Psoas muscle (tissue), 8 donors: ENCODE measurements around the gene PGRMC2. TPM values are rescaled to one million over a fixed set of nuclear protein-coding genes. Genes with fewer than 3 reads are reported as not detected.

Source experiments
- ATAC-seq, 4 donors: fragments of 200-7000 bp; cut with Tn5 transposase; one replicate each; pipeline ENCODE4 v1.9.1; 2020; ENCODE audit warnings: moderate library complexity in 3 of 4, mild to moderate bottlenecking in 2 of 4
- DNase-seq, 2 donors: peaks; one replicate each; pipeline ENCODE4 v3.0.0-alpha.2; 2020
- H3K27ac ChIP-seq: fragments of 200-600 bp; one replicate; pipeline ENCODE4 v1.8.0; 2022
- H3K27me3 ChIP-seq, 3 donors: fragments of 200-600 bp in 1 of 3; one replicate each; pipeline versions ENCODE4 v1.6.1 to v1.8.0; 2013 to 2022; ENCODE audit warnings: low read length in 2 of 3, mild to moderate bottlenecking in 2 of 3, moderate library complexity in 1 of 3; ENCODE audit not compliant: insufficient read depth in 3 of 3
- H3K36me3 ChIP-seq, 2 donors: fragments of 200-600 bp in 1 of 2; one replicate each; pipeline versions ENCODE4 v1.6.1 to v1.8.0; 2013 to 2022; ENCODE audit warnings: low read depth in 1 of 2, mild to moderate bottlenecking in 1 of 2, moderate library complexity in 1 of 2; ENCODE audit not compliant: insufficient read depth in 1 of 2
- H3K4me1 ChIP-seq: fragments of 200-600 bp; one replicate; pipeline ENCODE4 v1.8.0; 2022
- H3K4me3 ChIP-seq: fragments of 200-600 bp; one replicate; pipeline ENCODE4 v1.8.0; 2022; ENCODE audit warnings: mild to moderate bottlenecking
- H3K9me3 ChIP-seq: fragments of 200-600 bp; one replicate; pipeline ENCODE4 v1.8.0; 2022
- CTCF ChIP-seq: fragments of 200-600 bp; IDR thresholded peaks from one replicate; pipeline ENCODE4 v1.8.0; 2022; ENCODE audit warnings: antibody characterized with exemption
- whole genome bisulfite sequencing, 3 donors: extraction: QIAGEN DNeasy Blood & Tissue Kit; methylation state at CpG; one replicate each; pipeline versions ENCODE4 v1.1.6 to v1.1.7; 2013; 5-methylcytosine and 5-hydroxymethylcytosine counted together
- intact Hi-C, 2 donors: fragments of 100-400 bp; cut with DNase I; formaldehyde crosslinking; loops; one replicate each; pipeline versions ENCODE4 v1.11.0 to v1.14.2; 2022
- long read RNA-seq, 2 donors: library from polyadenylated mRNA; unstranded; transcript quantifications; one replicate each; pipeline ENCODE4 v2.0.0, GENCODE V29; 2021
- polyA plus RNA-seq, 3 donors: library from polyadenylated mRNA; stranded (reverse); fragments of 200-250 nt; gene quantifications; one replicate each; pipeline ENCODE4 v1.2.3, GENCODE V29; 2013
- total RNA-seq, 4 donors: library from RNA; stranded (reverse); fragmentation: NEBNext Ultra II Directional in 2 of 4; extraction: Animal tissue kit (Norgen Biotek cat#: 25700) in 2 of 4; gene quantifications; one replicate each; pipeline versions ENCODE4 v1.2.1 to v1.2.4, GENCODE V29; 2021 to 2023
- donor health status: healthy with polysubstance abuse.
- donor health status: DM: no; HTN: no; CAD: no; lungs with moderate emphysema.
- donor health status: Bipolar disorder and iron deficiency.
- donor health status: healthy.
- donor health status: DM: yes; HTN: yes; CAD: no.
- donor health status: DM: no; HTN: no; CAD: no.
- donor health status: DM: no; HTN: no; CAD: no.
- donor health status: DM: yes; HTN: yes; CAD: no.

PGRMC2 gene, protein sequence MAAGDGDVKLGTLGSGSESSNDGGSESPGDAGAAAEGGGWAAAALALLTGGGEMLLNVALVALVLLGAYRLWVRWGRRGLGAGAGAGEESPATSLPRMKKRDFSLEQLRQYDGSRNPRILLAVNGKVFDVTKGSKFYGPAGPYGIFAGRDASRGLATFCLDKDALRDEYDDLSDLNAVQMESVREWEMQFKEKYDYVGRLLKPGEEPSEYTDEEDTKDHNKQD
- total RNA-seq = 10 to 100 TPM; 27.7 to 43.2 (median 34.8) TPM
- 10 to 100 TPM; 21.9 to 42.9 (median 25.7) TPM for polyA plus RNA-seq
- long read RNA-seq, donor 1, transcript PGRMC2-208 (3 exons, 3,783 nt) = major isoform, 9 of 13 reads
- long read RNA-seq, donor 1, partial matches to known transcripts = 0 of 13 reads
- long read RNA-seq, donor 1, other reads (novel, unspliced or antisense) = 4 of 13 reads
- long read RNA-seq, donor 2, transcript PGRMC2-208 (3 exons, 3,783 nt) = major isoform, 14 of 16 reads
- long read RNA-seq, donor 2, partial matches to known transcripts = 0 of 16 reads
- long read RNA-seq, donor 2, other reads (novel, unspliced or antisense) = 2 of 16 reads

DNA sequence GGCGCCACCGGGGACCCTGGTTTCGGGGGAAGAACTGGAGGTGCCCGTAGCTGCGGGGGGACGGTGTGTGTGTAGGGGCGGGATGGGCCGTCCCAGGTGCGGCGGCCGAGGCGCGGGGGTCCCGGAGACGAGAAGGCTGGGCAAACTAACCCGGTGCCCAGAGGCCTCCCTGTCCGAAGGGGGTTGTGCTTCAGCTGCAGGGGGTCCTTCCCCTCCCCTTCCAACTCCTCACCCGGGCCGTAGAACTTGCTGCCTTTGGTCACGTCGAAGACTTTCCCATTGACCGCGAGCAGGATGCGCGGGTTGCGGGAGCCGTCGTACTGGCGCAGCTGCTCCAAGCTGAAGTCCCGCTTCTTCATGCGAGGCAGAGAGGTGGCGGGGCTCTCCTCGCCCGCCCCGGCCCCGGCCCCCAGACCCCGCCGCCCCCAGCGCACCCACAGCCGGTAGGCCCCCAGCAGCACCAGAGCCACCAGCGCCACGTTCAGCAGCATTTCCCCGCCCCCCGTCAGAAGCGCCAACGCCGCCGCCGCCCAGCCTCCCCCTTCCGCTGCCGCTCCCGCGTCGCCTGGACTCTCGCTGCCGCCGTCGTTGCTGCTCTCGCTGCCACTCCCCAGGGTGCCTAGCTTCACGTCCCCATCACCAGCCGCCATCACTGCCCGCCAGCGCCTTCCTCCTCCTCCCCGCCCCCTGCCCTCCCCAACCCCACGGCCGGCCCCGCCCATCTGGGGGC is at the start of gene PGRMC2:
PGRMC2 (minus strand) TSS at position 673 of the 730 bp plus-strand sequence; CDS start at position 650, 23 bp downstream.
- intact Hi-C loops = loop anchor here in 1 of 2 donors (5.0 to 10.0 kb wide), 4 partner anchors 105 to 805 kb away; partner anchors contain the start of gene SCLT1
- Histone ChIP-seq H3K9me3 (no peaks in the 10 kb centered on the region), H3K36me3 (no peaks in the 10 kb centered on the region), H3K27me3 (no peaks in the 10 kb centered on the region), H3K4me3 (peak within 1 kb of the TSS; percentile 87), H3K4me1 (peaks cover 31% of the 10 kb centered on the region), H3K27ac (peak within 1 kb of the TSS; percentile 95)
- no peak for TF ChIP-seq CTCF
- 0% methylated on average over 23 to 67 of the region's 67 CpGs for WGBS, 3 donors
- DNase-seq = no peak
- ATAC-seq = peak in 2 of 4 donors; percentile 1 to 2

- no peak overlapping the region for H3K27ac ChIP-seq
- no peak for TF ChIP-seq CTCF
- H3K9me3 ChIP-seq = no peaks in the 10 kb centered on the region
- intact Hi-C loops = no loop called here
- no peak overlapping the region for H3K4me3 ChIP-seq
- 91 to 92% (median 91%) methylated on average over 3 of the region's 3 CpGs for WGBS, 3 donors
- H3K27me3 ChIP-seq = no peaks in the 10 kb centered on the region
- ATAC-seq (no peak), DNase-seq (no peak)
- H3K4me1 ChIP-seq = no peaks in the 10 kb centered on the region
- no peaks in the 10 kb centered on the region for H3K36me3 ChIP-seq
These were observed 47.9 kb upstream of the PGRMC2 start for GRCh38 chr4:128335541-128335940.

DNA sequence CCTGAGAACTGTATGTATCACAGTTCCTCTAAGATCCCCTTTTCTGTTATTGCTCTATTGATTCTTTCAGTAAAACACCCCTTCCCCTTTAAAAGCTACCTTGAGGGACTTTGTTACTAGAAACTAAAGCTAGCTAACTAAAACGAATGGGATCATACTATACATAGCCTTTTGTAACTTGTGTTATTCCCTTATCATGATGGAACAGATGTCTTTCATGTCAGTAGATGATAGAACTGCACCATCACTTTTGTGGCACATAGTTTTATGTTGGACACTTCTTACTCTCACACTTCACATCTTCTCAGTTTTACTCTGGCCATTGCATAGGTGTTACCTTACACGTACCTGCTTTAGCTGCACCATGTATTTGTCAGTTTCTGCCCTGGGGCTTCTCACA is 46.6 kb upstream of the PGRMC2 start:
- Histone ChIP-seq H3K27me3 (no peaks in the 10 kb centered on the region), H3K27ac (no peak overlapping the region), H3K9me3 (no peaks in the 10 kb centered on the region), H3K36me3 (no peaks in the 10 kb centered on the region), H3K4me1 (no peaks in the 10 kb centered on the region), H3K4me3 (no peak overlapping the region)
- DNase-seq = no peak
- no peak for TF ChIP-seq CTCF
- intact Hi-C loops = no loop called here
- WGBS, 3 donors = 75 to 81% (median 76%) methylated on average over 2 of the region's 2 CpGs
- ATAC-seq = no peak

GRCh38 chr4:128333309-128334018 is 45.9 kb upstream of the PGRMC2 start:
- DNase-seq (no peak), ATAC-seq (no peak)
- no peak overlapping the region for H3K4me3 ChIP-seq
- no peaks in the 10 kb centered on the region for H3K27me3 ChIP-seq
- H3K36me3 ChIP-seq = no peaks in the 10 kb centered on the region
- no peaks in the 10 kb centered on the region for H3K9me3 ChIP-seq
- WGBS, 3 donors = 86 to 90% (median 87%) methylated on average over 6 of the region's 6 CpGs
- intact Hi-C loops = no loop called here
- TF ChIP-seq CTCF = no peak
- H3K27ac ChIP-seq = no peak overlapping the region
- no peaks in the 10 kb centered on the region for H3K4me1 ChIP-seq
